Measurements from ENCODE around the gene KRT80.

GRCh38 chr12:52169886-52170285, 21.9 kb downstream of the KRT80 start:
- TF ChIP-seq CTCF (conservative IDR thresholded peaks at IDR 0.05; ENCODE audit: low read depth in 2 of 2) (no peak), EZH2 (IDR thresholded peaks at IDR 0.05; ENCODE audit: low read depth, unreplicated experiment) (no peak), POLR2AphosphoS5 (IDR thresholded peaks at IDR 0.05; ENCODE audit: low read depth) (no peak), ZNF114 (CRISPR knock-in tag; IDR thresholded peaks at IDR 0.05) (no peak), JUNB (IDR thresholded peaks at IDR 0.05; ENCODE audit: unreplicated experiment) (no peak)

Data from GM23338 (cell line).